Epithelial cell of esophagus (primary cell): ENCODE results near the gene TAF1B.
A peak's percentile ranks its signal among the peaks of the same experiment; 100 is the strongest.

Source experiments
- DNase-seq: peaks from one replicate; pipeline ENCODE4 v3.0.0; 2010; ENCODE audit warnings: low read depth
- H3K4me3 ChIP-seq: 2 replicates; pipeline ENCODE4 v1.5.1; 2011; ENCODE audit warnings: mild to moderate bottlenecking, low read length, control low read depth
- CTCF ChIP-seq: IDR thresholded peaks from 2 replicates; pipeline ENCODE4 v1.5.1; 2011; ENCODE audit warnings: low read depth, mild to moderate bottlenecking, low read length, control low read depth, inconsistent platforms; ENCODE audit not compliant: insufficient read depth; ENCODE audit errors: missing control alignments

The TAF1B gene

GRCh38 chr2:9842487-9843228, 616 bp upstream of the TAF1B start:
- TF ChIP-seq CTCF: no peak
- H3K4me3 ChIP-seq: peak overlapping the region; percentile 77
- DNase-seq: no peak

GRCh38 chr2:9844036-9844483, 786 bp downstream of the TAF1B start:
- no peak for DNase-seq
- TF ChIP-seq CTCF: no peak

GRCh38 chr2:9844576-9844975, 1.3 kb downstream of the TAF1B start:
- peak; percentile 40 for DNase-seq
- H3K4me3 ChIP-seq: peak overlapping the region; percentile 77
- TF ChIP-seq CTCF: no peak

More at GRCh38 chr2:9844036-9844483, 786 bp downstream of the TAF1B start:
- peak overlapping the region; percentile 77 for H3K4me3 ChIP-seq

- H3K4me3 ChIP-seq: no peak overlapping the region
- no peak for TF ChIP-seq CTCF
- peak; percentile 83 for DNase-seq
These were observed 3.3 kb downstream of the TAF1B start for GRCh38 chr2:9846554-9846953.

- DNase-seq: peak; percentile 91
- TF ChIP-seq CTCF: no peak
- no peak overlapping the region for H3K4me3 ChIP-seq
These were observed 3.9 kb downstream of the TAF1B start for GRCh38 chr2:9847140-9847539.

- no peak for DNase-seq
- TF ChIP-seq CTCF: no peak
- H3K4me3 ChIP-seq: no peak overlapping the region
These were observed 9.6 kb downstream of the TAF1B start for GRCh38 chr2:9852881-9853280.
